ENCODE results near the gene COPE. TPM values are rescaled to one million over a fixed set of nuclear protein-coding genes. Genes with fewer than 3 reads are reported as not detected.

The COPE gene
- total RNA-seq, 1 experiment from 2014 or later, result 221 TPM

- TF ChIP-seq CTCF (conservative IDR thresholded peaks at IDR 0.05) (no peak), EZH2 (IDR thresholded peaks at IDR 0.05; ENCODE audit: low read depth) (no peak)
- Histone ChIP-seq H3K27ac (no peak overlapping the region), H4K20me1 (ENCODE audit: insufficient read depth) (no peaks in the 10 kb centered on the region), H3F3A (ENCODE audit: insufficient read depth, low read depth) (peaks cover 51% of the 10 kb centered on the region), H3K27me3 (ENCODE audit: insufficient read depth, low read depth) (no peaks in the 10 kb centered on the region), H3K9me2 (ENCODE audit: insufficient read depth) (no peaks in the 10 kb centered on the region), H3K4me2 (no peak overlapping the region), H3K4me1 (replicated peaks; ENCODE audit: insufficient read depth) (peaks cover 26% of the 10 kb centered on the region), H3K36me3 (ENCODE audit: low read depth) (no peaks in the 10 kb centered on the region), H3K9me3 (ENCODE audit: insufficient read depth, low read depth) (no peaks in the 10 kb centered on the region), H2AFZ (no peak overlapping the region), H3K79me2 (ENCODE audit: low read depth) (no peaks in the 10 kb centered on the region), H3K4me3 (no peak overlapping the region)
- intact Hi-C loops (cut with micrococcal nuclease; ENCODE audit: unreplicated experiment), result no loop called here
- no TSS peak for BruUV-seq (replicated peaks)
- ChIA-PET CTCF (interaction anchor here (0.6 kb wide), 1 partner anchor 39 kb away, joined by 4 read pairs; no protein-coding TSS in a partner anchor), POLR2A (ENCODE audit: unreplicated experiment) (interaction anchor here (0.6 kb wide), 1 partner anchor 29 kb away, joined by 3 read pairs; the partner anchor contains the start of genes COPE and DDX49)
- no peak for DNase-seq
Measured at GRCh38 chr19:18948075-18948975, 29.1 kb upstream of the COPE start.

- H3K27ac ChIP-seq, result no peak overlapping the region
- no TSS peak for BruUV-seq (replicated peaks)
- H3K79me2 ChIP-seq (ENCODE audit: low read depth), result no peaks in the 10 kb centered on the region
- H2AFZ ChIP-seq, result no peak overlapping the region
- no peaks in the 10 kb centered on the region for H4K20me1 ChIP-seq (ENCODE audit: insufficient read depth)
- H3K4me2 ChIP-seq, result no peak overlapping the region
- POLR2A ChIA-PET (ENCODE audit: unreplicated experiment), result no interaction called here
- no peaks in the 10 kb centered on the region for H3K9me3 ChIP-seq (ENCODE audit: insufficient read depth, low read depth)
- TF ChIP-seq EZH2 (IDR thresholded peaks at IDR 0.05; ENCODE audit: low read depth) (no peak), CTCF (conservative IDR thresholded peaks at IDR 0.05) (no peak)
- H3K9me2 ChIP-seq (ENCODE audit: insufficient read depth), result no peaks in the 10 kb centered on the region
- no peak overlapping the region for H3K4me3 ChIP-seq
- no peaks in the 10 kb centered on the region for H3K27me3 ChIP-seq (ENCODE audit: insufficient read depth, low read depth)
- peaks cover 12% of the 10 kb centered on the region for H3K4me1 ChIP-seq (replicated peaks; ENCODE audit: insufficient read depth)
- intact Hi-C loops (cut with micrococcal nuclease; ENCODE audit: unreplicated experiment), result no loop called here
- peaks cover 50% of the 10 kb centered on the region for H3F3A ChIP-seq (ENCODE audit: insufficient read depth, low read depth)
- DNase-seq, result no peak
- CTCF ChIA-PET, result no interaction called here
- no peaks in the 10 kb centered on the region for H3K36me3 ChIP-seq (ENCODE audit: low read depth)
Measured at GRCh38 chr19:18946918-18947317, 27.7 kb upstream of the COPE start.

- CTCF ChIA-PET, result interaction anchor here (0.6 kb wide), 1 partner anchor 16 kb away, joined by 5 read pairs; no protein-coding TSS in a partner anchor
- Histone ChIP-seq H2AFZ (no peak overlapping the region), H3K4me3 (no peak overlapping the region), H3K4me2 (no peak overlapping the region), H3K36me3 (ENCODE audit: low read depth) (no peaks in the 10 kb centered on the region), H3K27me3 (ENCODE audit: insufficient read depth, low read depth) (no peaks in the 10 kb centered on the region), H3K27ac (no peak overlapping the region), H3F3A (ENCODE audit: insufficient read depth, low read depth) (peaks cover 49% of the 10 kb centered on the region), H3K9me2 (ENCODE audit: insufficient read depth) (no peaks in the 10 kb centered on the region), H4K20me1 (ENCODE audit: insufficient read depth) (no peaks in the 10 kb centered on the region), H3K9me3 (ENCODE audit: insufficient read depth, low read depth) (no peaks in the 10 kb centered on the region), H3K79me2 (ENCODE audit: low read depth) (0 out of 2 replicates have a peak, but pooled peaks cover 4% of the 10 kb centered on the region), H3K4me1 (replicated peaks; ENCODE audit: insufficient read depth) (peaks cover 8% of the 10 kb centered on the region)
- BruUV-seq (replicated peaks), result no TSS peak
- DNase-seq, result no peak
- intact Hi-C loops (cut with micrococcal nuclease; ENCODE audit: unreplicated experiment), result no loop called here
- TF ChIP-seq CTCF (conservative IDR thresholded peaks at IDR 0.05) (no peak), EZH2 (IDR thresholded peaks at IDR 0.05; ENCODE audit: low read depth) (no peak)
- POLR2A ChIA-PET (ENCODE audit: unreplicated experiment), result no interaction called here
Measured at GRCh38 chr19:18946335-18946734, 27.1 kb upstream of the COPE start.

All from PC-9 (cell line).